Loucy (cell line): ENCODE data around the gene PTK6.

Source experiments
- CTCF ChIP-seq: fragments of 200-600 bp; sonication (generic); conservative IDR thresholded peaks from 2 replicates; pipeline ENCODE4 v1.5.1; 2014; ENCODE audit warnings: mild to moderate bottlenecking, antibody characterized with exemption, low read length
- EZH2phosphoT487 ChIP-seq: fragments of 200-600 bp; IDR thresholded peaks from 2 replicates; pipeline ENCODE4 v1.6.1; 2018; ENCODE audit warnings: antibody characterized with exemption, mild to moderate bottlenecking, moderate library complexity, borderline replicate concordance

- no peak for TF ChIP-seq CTCF
- TF ChIP-seq EZH2phosphoT487 = no peak
These were observed 6.6 kb upstream of the PTK6 start for GRCh38 chr20:63543733-63544132.
